ENCODE measurements around the gene TSPAN13.

- TF ChIP-seq POLR2AphosphoS5 (IDR thresholded peaks at IDR 0.05) (no peak), CTCF (IDR thresholded peaks at IDR 0.05 in 8 of 11, conservative IDR thresholded peaks at IDR 0.05 in 3 of 11) (no peak)
Measured at GRCh38 chr7:16734148-16734726, 19.3 kb upstream of the TSPAN13 start.
